ENCODE measurements around the gene KLRK1. TPM values are rescaled to one million over a fixed set of nuclear protein-coding genes. Genes with fewer than 3 reads are reported as not detected.

The KLRK1 gene
- total and polyA plus RNA-seq, 5 donors from 2014 or later: 0.98 to 2.8 (median 2.7) TPM

- Histone ChIP-seq H3K4me3 (ENCODE audit: low read depth, low read length) (peak overlapping the region; percentile 99), H3K27me3 (ENCODE audit: control insufficient read depth, insufficient read depth, low read length) (no peaks in the 10 kb centered on the region), H3K36me3 (ENCODE audit: control insufficient read depth, insufficient read depth, low read length) (no peaks in the 10 kb centered on the region), H3K4me1 (ENCODE audit: control insufficient read depth, insufficient read depth, low read length, poor library complexity, severe bottlenecking) (peaks cover 10% of the 10 kb centered on the region), H3K27ac (ENCODE audit: insufficient read depth, low read length, poor library complexity, severe bottlenecking) (peak overlapping the region; percentile 74), H3K9me3 (ENCODE audit: control insufficient read depth in 2 of 2, low read length in 2 of 2) (no peaks in the 10 kb centered on the region)
- H3K27ac Mint-ChIP-seq: no peak overlapping the region
- peaks cover 0 to 2% (median under 1%) of the 10 kb centered on the region in 4 donors for H3K4me1 Mint-ChIP-seq
- ATAC-seq (ENCODE audit: low read depth in 2 of 2) (peak; percentile 82 to 84), DNase-seq (peak; percentile 45 to 89 (median 78))
- H3K4me3 Mint-ChIP-seq: no peak overlapping the region
- peaks cover 0 to 4% (median 0%) of the 10 kb centered on the region in 7 donors for H3K9me3 Mint-ChIP-seq
- H3K27me3 Mint-ChIP-seq: peaks cover 8% of the 10 kb centered on the region
- H3K36me3 Mint-ChIP-seq: peaks cover 4% of the 10 kb centered on the region
Measured at GRCh38 chr12:10364815-10365622, 24.8 kb downstream of the KLRK1 start.

DNA sequence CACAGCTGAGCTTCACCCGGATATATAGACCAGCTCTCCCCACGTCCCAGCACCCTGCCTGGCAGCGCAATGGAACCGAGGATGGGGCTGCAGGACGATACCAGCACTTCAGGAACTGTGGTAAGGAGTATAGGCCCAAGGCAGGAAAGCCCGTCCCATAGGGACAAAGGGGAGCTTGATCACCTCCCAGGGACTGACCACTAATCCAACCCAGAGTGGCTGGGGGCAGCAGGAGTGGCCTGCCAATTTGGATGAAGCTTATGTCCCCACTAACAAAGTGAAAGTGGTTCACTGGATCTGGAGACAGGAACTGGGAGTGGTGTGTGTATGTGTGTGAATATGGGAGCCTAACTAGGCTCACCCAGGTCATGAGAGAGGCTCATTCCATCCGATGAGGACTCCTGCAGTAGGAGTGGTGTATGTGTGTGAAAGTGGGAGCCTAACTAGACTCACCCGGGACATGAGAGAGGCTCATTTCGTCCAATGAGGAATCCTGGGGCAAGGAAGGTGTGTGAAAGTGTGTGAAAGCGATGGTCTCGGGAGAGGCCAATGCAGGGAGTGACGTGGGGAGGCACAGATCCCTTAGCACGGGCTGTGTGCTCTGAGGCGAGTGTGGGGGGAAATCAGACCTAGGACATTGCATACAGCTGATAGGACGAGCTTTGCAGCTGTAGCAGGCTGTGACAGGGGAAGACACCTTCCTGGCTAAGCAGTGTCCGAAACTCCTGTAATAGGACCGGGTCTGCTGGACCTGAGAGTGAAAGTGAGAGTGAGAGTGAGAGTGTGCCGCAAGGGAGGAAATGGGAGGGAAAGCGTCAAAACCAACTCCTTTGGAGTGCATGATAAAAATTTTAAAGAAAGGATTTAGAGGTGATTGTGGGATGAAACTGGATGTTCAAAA is 25.7 kb downstream of the KLRK1 start:
- Mint-ChIP-seq H3K4me3 (no peak overlapping the region), H3K4me1 (peaks cover 0 to 2% (median under 1%) of the 10 kb centered on the region in 4 donors), H3K27me3 (peaks cover 9% of the 10 kb centered on the region), H3K9me3 (peaks cover 0 to 4% (median 0%) of the 10 kb centered on the region in 7 donors), H3K36me3 (peaks cover 4% of the 10 kb centered on the region), H3K27ac (no peak overlapping the region)
- peak; percentile 36 to 52 for ATAC-seq (ENCODE audit: low read depth in 2 of 2)
- Histone ChIP-seq H3K36me3 (ENCODE audit: control insufficient read depth, insufficient read depth, low read length) (no peaks in the 10 kb centered on the region), H3K4me1 (ENCODE audit: control insufficient read depth, insufficient read depth, low read length, poor library complexity, severe bottlenecking) (peaks cover 10% of the 10 kb centered on the region), H3K27me3 (ENCODE audit: control insufficient read depth, insufficient read depth, low read length) (no peaks in the 10 kb centered on the region), H3K27ac (ENCODE audit: insufficient read depth, low read length, poor library complexity, severe bottlenecking) (peak overlapping the region; percentile 74), H3K9me3 (ENCODE audit: control insufficient read depth in 2 of 2, low read length in 2 of 2) (no peaks in the 10 kb centered on the region), H3K4me3 (ENCODE audit: low read depth, low read length) (peak overlapping the region; percentile 99)
- DNase-seq: peak in 1 of 3 donors; percentile 45

DNA sequence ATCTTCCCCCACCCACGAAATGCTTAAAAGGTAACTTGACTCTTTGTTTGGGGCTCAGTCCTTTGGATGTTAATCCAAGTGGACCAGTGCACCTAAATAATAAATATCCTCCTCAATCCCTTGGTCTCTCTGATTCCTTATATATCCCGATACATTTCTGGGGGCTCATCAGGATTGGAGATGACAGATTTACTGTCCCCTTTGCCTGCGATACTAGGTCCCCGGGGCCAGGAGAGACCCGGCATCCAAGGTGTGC is 26.3 kb downstream of the KLRK1 start:
- Mint-ChIP-seq H3K27ac (no peak overlapping the region), H3K36me3 (peaks cover 4% of the 10 kb centered on the region), H3K4me3 (no peak overlapping the region), H3K27me3 (peaks cover 11% of the 10 kb centered on the region), H3K4me1 (peaks cover 0 to 2% (median 0%) of the 10 kb centered on the region in 4 donors), H3K9me3 (peaks cover 0 to 4% (median 0%) of the 10 kb centered on the region in 7 donors)
- no peak for ATAC-seq (ENCODE audit: low read depth in 2 of 2)
- no peak overlapping the region for H3K27ac ChIP-seq (ENCODE audit: insufficient read depth, low read length, poor library complexity, severe bottlenecking)
- H3K27me3 ChIP-seq (ENCODE audit: control insufficient read depth, insufficient read depth, low read length): no peaks in the 10 kb centered on the region
- no peaks in the 10 kb centered on the region for H3K9me3 ChIP-seq (ENCODE audit: control insufficient read depth in 2 of 2, low read length in 2 of 2)
- no peaks in the 10 kb centered on the region for H3K36me3 ChIP-seq (ENCODE audit: control insufficient read depth, insufficient read depth, low read length)
- peaks cover 10% of the 10 kb centered on the region for H3K4me1 ChIP-seq (ENCODE audit: control insufficient read depth, insufficient read depth, low read length, poor library complexity, severe bottlenecking)
- no peak for DNase-seq
- H3K4me3 ChIP-seq (ENCODE audit: low read depth, low read length): no peak overlapping the region

GRCh38 chr12:10362828-10363657 is 26.8 kb downstream of the KLRK1 start:
- no peaks in the 10 kb centered on the region for H3K4me1 Mint-ChIP-seq
- no peaks in the 10 kb centered on the region for H3K36me3 ChIP-seq (ENCODE audit: control insufficient read depth, insufficient read depth, low read length)
- H3K9me3 Mint-ChIP-seq: peaks cover 0 to 2% (median 0%) of the 10 kb centered on the region in 7 donors
- peak overlapping the region; percentile 26 to 67 (median 56) for H3K27ac Mint-ChIP-seq
- peaks cover 11% of the 10 kb centered on the region for H3K27me3 Mint-ChIP-seq
- peaks cover 2% of the 10 kb centered on the region for H3K36me3 Mint-ChIP-seq
- H3K4me1 ChIP-seq (ENCODE audit: control insufficient read depth, insufficient read depth, low read length, poor library complexity, severe bottlenecking): peaks cover 10% of the 10 kb centered on the region
- no peak overlapping the region for H3K4me3 ChIP-seq (ENCODE audit: low read depth, low read length)
- no peaks in the 10 kb centered on the region for H3K9me3 ChIP-seq (ENCODE audit: control insufficient read depth in 2 of 2, low read length in 2 of 2)
- no peaks in the 10 kb centered on the region for H3K27me3 ChIP-seq (ENCODE audit: control insufficient read depth, insufficient read depth, low read length)
- ATAC-seq (ENCODE audit: low read depth in 2 of 2) (no peak), DNase-seq (no peak)
- peak overlapping the region in 3 of 4 donors; percentile 10 to 29 (median 29) for H3K4me3 Mint-ChIP-seq
- no peak overlapping the region for H3K27ac ChIP-seq (ENCODE audit: insufficient read depth, low read length, poor library complexity, severe bottlenecking)

DNA sequence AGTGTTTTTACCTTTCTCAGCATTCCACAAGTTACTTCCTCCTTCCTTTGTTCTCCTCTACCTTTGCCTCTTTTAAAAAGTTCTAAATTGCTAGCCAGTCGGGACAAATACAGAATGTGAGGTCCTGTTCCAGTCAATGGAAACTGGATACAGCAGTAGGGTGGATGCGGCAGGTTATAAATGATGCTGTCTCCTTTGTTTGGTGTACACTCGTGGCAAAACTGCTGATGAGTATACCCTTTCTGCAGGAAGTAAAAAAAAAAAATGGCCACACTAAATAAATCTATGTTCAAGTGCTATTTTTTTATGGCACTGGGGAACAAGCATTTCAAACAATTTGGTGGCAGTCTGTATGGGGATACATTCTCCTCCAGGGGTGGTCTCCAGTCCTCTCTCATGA is 27.5 kb downstream of the KLRK1 start:
- no peaks in the 10 kb centered on the region for H3K36me3 Mint-ChIP-seq
- Histone ChIP-seq H3K4me1 (ENCODE audit: control insufficient read depth, insufficient read depth, low read length, poor library complexity, severe bottlenecking) (peaks cover 10% of the 10 kb centered on the region), H3K27ac (ENCODE audit: insufficient read depth, low read length, poor library complexity, severe bottlenecking) (no peak overlapping the region), H3K9me3 (ENCODE audit: control insufficient read depth in 2 of 2, low read length in 2 of 2) (no peaks in the 10 kb centered on the region), H3K36me3 (ENCODE audit: control insufficient read depth, insufficient read depth, low read length) (no peaks in the 10 kb centered on the region), H3K27me3 (ENCODE audit: control insufficient read depth, insufficient read depth, low read length) (no peaks in the 10 kb centered on the region), H3K4me3 (ENCODE audit: low read depth, low read length) (no peak overlapping the region)
- peak overlapping the region in 1 of 3 donors; percentile 26 for H3K27ac Mint-ChIP-seq
- ATAC-seq (ENCODE audit: low read depth in 2 of 2) (no peak), DNase-seq (no peak)
- H3K9me3 Mint-ChIP-seq: no peaks in the 10 kb centered on the region
- H3K4me3 Mint-ChIP-seq: peak overlapping the region in 1 of 4 donors; percentile 10
- peaks cover 15% of the 10 kb centered on the region for H3K27me3 Mint-ChIP-seq
- no peaks in the 10 kb centered on the region for H3K4me1 Mint-ChIP-seq

GRCh38 chr12:10361622-10362021 is 28.2 kb downstream of the KLRK1 start:
- Mint-ChIP-seq H3K36me3 (no peaks in the 10 kb centered on the region), H3K4me3 (peak overlapping the region in 1 of 4 donors; percentile 13), H3K9me3 (no peaks in the 10 kb centered on the region), H3K27ac (no peak overlapping the region), H3K27me3 (peaks cover 15% of the 10 kb centered on the region), H3K4me1 (no peaks in the 10 kb centered on the region)
- peaks cover 10% of the 10 kb centered on the region for H3K4me1 ChIP-seq (ENCODE audit: control insufficient read depth, insufficient read depth, low read length, poor library complexity, severe bottlenecking)
- H3K27ac ChIP-seq (ENCODE audit: insufficient read depth, low read length, poor library complexity, severe bottlenecking): no peak overlapping the region
- H3K36me3 ChIP-seq (ENCODE audit: control insufficient read depth, insufficient read depth, low read length): no peaks in the 10 kb centered on the region
- no peak overlapping the region for H3K4me3 ChIP-seq (ENCODE audit: low read depth, low read length)
- DNase-seq (no peak), ATAC-seq (ENCODE audit: low read depth in 2 of 2) (no peak)
- H3K9me3 ChIP-seq (ENCODE audit: control insufficient read depth in 2 of 2, low read length in 2 of 2): no peaks in the 10 kb centered on the region
- H3K27me3 ChIP-seq (ENCODE audit: control insufficient read depth, insufficient read depth, low read length): no peaks in the 10 kb centered on the region

DNA sequence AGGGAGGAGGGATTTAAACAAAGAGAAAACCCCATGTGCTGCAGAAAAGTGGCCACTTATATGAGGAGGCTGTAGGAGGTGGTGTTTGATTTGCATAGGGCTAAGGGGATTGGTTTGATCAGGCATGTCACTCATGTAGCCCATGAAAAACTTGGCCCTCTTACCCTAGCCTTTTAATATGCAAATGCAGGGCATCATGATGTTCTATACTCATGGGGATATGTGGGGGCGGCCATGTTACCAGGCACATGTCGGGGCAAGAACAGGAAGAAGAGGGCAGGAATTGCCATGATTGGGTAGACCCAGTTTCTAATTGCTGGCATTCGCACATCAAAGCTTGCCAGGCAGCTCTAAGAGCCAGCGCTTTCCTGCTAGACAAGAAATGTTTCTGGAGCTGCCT is 28.8 kb downstream of the KLRK1 start:
- Mint-ChIP-seq H3K9me3 (no peaks in the 10 kb centered on the region), H3K36me3 (no peaks in the 10 kb centered on the region), H3K27ac (peak overlapping the region in 1 of 3 donors; percentile 54), H3K4me1 (no peaks in the 10 kb centered on the region), H3K4me3 (peak overlapping the region in 1 of 4 donors; percentile 13), H3K27me3 (peaks cover 16% of the 10 kb centered on the region)
- Histone ChIP-seq H3K27me3 (ENCODE audit: control insufficient read depth, insufficient read depth, low read length) (no peaks in the 10 kb centered on the region), H3K4me3 (ENCODE audit: low read depth, low read length) (no peak overlapping the region), H3K27ac (ENCODE audit: insufficient read depth, low read length, poor library complexity, severe bottlenecking) (no peak overlapping the region), H3K36me3 (ENCODE audit: control insufficient read depth, insufficient read depth, low read length) (no peaks in the 10 kb centered on the region), H3K9me3 (ENCODE audit: control insufficient read depth in 2 of 2, low read length in 2 of 2) (no peaks in the 10 kb centered on the region), H3K4me1 (ENCODE audit: control insufficient read depth, insufficient read depth, low read length, poor library complexity, severe bottlenecking) (peaks cover 10% of the 10 kb centered on the region)
- ATAC-seq (ENCODE audit: low read depth in 2 of 2): no peak
- no peak for DNase-seq

Data from CD4-positive, CD25-positive, alpha-beta regulatory T cell (primary cell).